Measurements from ENCODE around the gene TRABD2B. TPM values are rescaled to one million over a fixed set of nuclear protein-coding genes. Genes with fewer than 3 reads are reported as not detected.

TRABD2B gene
- total and polyA plus RNA-seq, 2 of the 4 experiments (the other 2 are of a cell fraction), result not detected

DNA sequence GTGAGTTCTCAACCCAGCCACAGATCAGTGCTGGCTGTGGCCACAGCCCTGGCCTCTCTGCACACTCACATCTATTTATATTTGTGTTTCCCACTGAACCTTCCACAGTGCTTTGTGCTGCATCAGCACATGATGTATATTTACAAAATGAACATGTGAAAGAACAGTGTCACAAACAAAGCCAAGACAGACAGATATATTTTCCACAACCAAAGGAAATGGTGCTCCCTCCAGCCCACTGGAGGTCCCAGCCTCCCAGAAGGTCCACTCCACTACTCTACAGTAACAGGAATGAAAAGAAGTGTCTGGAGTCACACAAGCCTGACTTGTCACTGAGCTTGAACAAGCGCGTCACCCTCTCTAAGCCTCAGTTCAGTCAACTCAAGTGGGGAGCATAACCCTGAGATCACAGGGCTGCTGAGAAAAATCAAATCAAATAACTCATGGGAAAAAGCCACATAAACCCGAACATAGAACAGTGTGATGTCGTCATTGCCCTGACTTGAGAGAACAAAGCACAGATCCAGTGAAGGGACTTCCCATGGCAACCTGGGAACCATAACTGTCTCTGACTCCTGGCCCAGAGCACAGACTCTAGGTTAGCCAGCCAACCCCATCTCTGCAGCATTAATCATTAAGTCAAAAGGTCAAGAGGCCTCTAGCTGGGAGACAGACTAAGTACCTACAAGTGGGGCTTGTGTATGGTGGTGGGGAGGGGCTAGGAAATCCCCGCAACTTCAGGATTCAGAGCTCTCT is 121.2 kb downstream of the TRABD2B start:
- H3K4ac ChIP-seq (ENCODE audit: low read depth, low read length), result no peak overlapping the region
- no peak for ATAC-seq (ENCODE audit: low read depth)
- POLR2A ChIA-PET (ENCODE audit: unreplicated experiment), result no interaction called here
- H2BK20ac ChIP-seq (ENCODE audit: low read depth, low read length), result no peak overlapping the region
- H2AK9ac ChIP-seq (replicated peaks; ENCODE audit: low read depth, low read length, poor library complexity), result no peak overlapping the region
- no peaks in the 10 kb centered on the region for H3K36me3 ChIP-seq (ENCODE audit: control insufficient read depth, insufficient read depth, low read length)
- H2AK5ac ChIP-seq (ENCODE audit: low read depth, low read length), result no peak overlapping the region
- no TSS peak for BruUV-seq (replicated peaks)
- H2BK120ac ChIP-seq (ENCODE audit: low read depth, low read length), result no peak overlapping the region
- no peak for DNase-seq
- no peak for TF ChIP-seq POLR2A (IDR thresholded peaks at IDR 0.05; ENCODE audit: low read depth, low read length)
- TF ChIP-seq BHLHE40 (IDR thresholded peaks at IDR 0.05; ENCODE audit: low read depth, low read length), result no peak
- TF ChIP-seq NFE2L2 (IDR thresholded peaks at IDR 0.05; ENCODE audit: low read depth, low read length), result no peak
- no peak for TF ChIP-seq CEBPB (IDR thresholded peaks at IDR 0.05; ENCODE audit: low read depth, low read length)
- TF ChIP-seq CHD1 (IDR thresholded peaks at IDR 0.05; ENCODE audit: low read depth, low read length), result no peak
- TF ChIP-seq RFX5 (IDR thresholded peaks at IDR 0.05; ENCODE audit: low read depth, low read length), result no peak
- TF ChIP-seq MAZ (IDR thresholded peaks at IDR 0.05; ENCODE audit: borderline replicate concordance, low read depth, low read length), result no peak
- no peak for TF ChIP-seq RAD21 (IDR thresholded peaks at IDR 0.05; ENCODE audit: low read length)
- no peak for TF ChIP-seq SMC3 (IDR thresholded peaks at IDR 0.05; ENCODE audit: low read depth, low read length)
- TF ChIP-seq FOS (IDR thresholded peaks at IDR 0.05; ENCODE audit: low read depth, low read length), result no peak
- H3K4me2 ChIP-seq (ENCODE audit: low read depth, low read length), result no peak overlapping the region
- 20% methylated on average over 1 of the region's 5 CpGs; no CpG with 5 or more reads in 1 of the 2 experiments for WGBS, 2 experiments (ENCODE audit: extremely low coverage in 2 of 2, insufficient read length in 1 of 2)
- H3K23ac ChIP-seq (ENCODE audit: low read depth, low read length), result no peak overlapping the region
- H3K79me1 ChIP-seq (ENCODE audit: low read depth in 1 of 2, low read length in 2 of 2), result no peaks in the 10 kb centered on the region
- H4K91ac ChIP-seq (ENCODE audit: insufficient read depth, low read depth, low read length), result no peak overlapping the region
- no peak overlapping the region for H3K14ac ChIP-seq (replicated peaks; ENCODE audit: low read depth, low read length)
- no peaks in the 10 kb centered on the region for H3K27me3 ChIP-seq (ENCODE audit: control insufficient read depth, insufficient read depth, low read length)
- no peak overlapping the region for H3K27ac ChIP-seq (ENCODE audit: insufficient read depth, low read length)
- H2BK5ac ChIP-seq (ENCODE audit: low read depth, low read length, poor library complexity, severe bottlenecking), result no peak overlapping the region
- H4K20me1 ChIP-seq (ENCODE audit: insufficient read depth, low read length), result no peaks in the 10 kb centered on the region
- H3K18ac ChIP-seq (ENCODE audit: low read depth, low read length), result no peak overlapping the region
- H2BK15ac ChIP-seq (ENCODE audit: low read depth, low read length), result no peak overlapping the region
- no peak overlapping the region for H3K4me3 ChIP-seq (ENCODE audit: insufficient read depth, low read depth, low read length)
- CTCF ChIA-PET, result no interaction called here
- no peaks in the 10 kb centered on the region for H3K9me3 ChIP-seq (ENCODE audit: control insufficient read depth, insufficient read depth, low read length)
- intact Hi-C loops (cut with micrococcal nuclease), result no loop called here
- no peak overlapping the region for H4K5ac ChIP-seq (ENCODE audit: low read depth, low read length)
- no peak overlapping the region for H3K9ac ChIP-seq (ENCODE audit: low read depth, low read length)
- H2AFZ ChIP-seq (replicated peaks; ENCODE audit: low read length, poor library complexity), result no peak overlapping the region
- in situ Hi-C loops (cut with MboI; ENCODE audit: low sequenced_read_pairs), result no loop called here
- H3K56ac ChIP-seq (ENCODE audit: extremely low read depth, insufficient read depth, low read length), result no peak overlapping the region
- no peaks in the 10 kb centered on the region for H3K4me1 ChIP-seq (ENCODE audit: control insufficient read depth, insufficient read depth, low read length)
- dilution Hi-C loops (cut with HindIII; ENCODE audit: low sequenced_read_pairs, unreplicated experiment), result no loop called here
- H4K8ac ChIP-seq (ENCODE audit: low read depth in 2 of 2, low read length in 2 of 2), result no peak overlapping the region
- H3K9me1 ChIP-seq (ENCODE audit: insufficient read depth, low read length), result no peaks in the 10 kb centered on the region
